ENCODE measurements around the gene AMPD2. TPM values are rescaled to one million over a fixed set of nuclear protein-coding genes. Genes with fewer than 3 reads are reported as not detected.

Gene AMPD2
- total and polyA plus RNA-seq, 2 of the 8 experiments (the other 6 are each of a cell fraction or from before 2014, with no cell fraction given) = 37.2 to 67.7 TPM

DNA sequence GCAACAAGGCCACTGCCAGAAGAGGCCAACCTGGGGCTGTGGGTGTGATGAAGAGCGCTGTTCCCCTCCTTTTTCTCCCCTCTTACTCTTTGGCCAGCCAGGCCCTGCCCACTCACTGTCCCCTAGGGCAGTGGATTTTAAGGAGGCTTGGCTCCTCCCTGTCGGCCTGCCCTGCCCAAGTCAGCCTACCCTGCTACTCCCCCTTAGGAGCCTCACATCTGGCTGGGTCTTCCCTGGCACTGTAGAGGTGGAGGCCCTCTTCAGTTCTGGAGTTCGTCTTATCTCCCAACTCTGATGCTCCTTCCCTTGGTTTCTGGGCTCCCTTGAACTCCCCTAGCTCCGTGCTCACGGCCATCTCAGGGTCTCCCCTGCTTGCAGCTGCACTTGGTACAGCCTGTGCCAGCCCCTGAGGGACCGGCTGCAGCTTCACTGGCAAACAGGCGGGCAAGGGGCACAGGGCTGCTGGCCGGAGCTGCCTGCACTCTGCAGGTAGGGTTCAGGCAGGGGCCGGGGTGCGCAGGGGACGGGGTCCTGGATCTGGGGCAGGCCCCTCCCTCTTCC, 4.0 kb downstream of the AMPD2 start:
- Histone ChIP-seq H3K79me2 (ENCODE audit: control insufficient read depth in 1 of 2, insufficient read depth in 2 of 2, low read length in 2 of 2) (peaks cover 0 to 37% of the 10 kb centered on the region in 2 experiments; a peak in 2 of 4 replicates), H4K5ac (ENCODE audit: insufficient read length, low read depth, low read length) (no peak overlapping the region), H2BK20ac (ENCODE audit: low read length) (no peak overlapping the region), H3K18ac (ENCODE audit: extremely low read depth, low read length) (no peak overlapping the region), H2BK12ac (ENCODE audit: low read depth, low read length) (0 out of 2 replicates have a peak overlapping the region, but pooled peaks have one; percentile 19), H3K14ac (ENCODE audit: insufficient read length) (no peak overlapping the region), H3K4me1 (replicated peaks in 1 of 4; ENCODE audit: control insufficient read depth in 3 of 4, insufficient read depth in 4 of 4, low read length in 3 of 4) (peaks cover 0 to 15% (median 9%) of the 10 kb centered on the region in 4 experiments; a peak in 6 of 7 replicates), H3K23ac (ENCODE audit: insufficient read length) (no peak overlapping the region), H3K4me2 (ENCODE audit: insufficient read depth in 1 of 2, low read depth in 2 of 2, low read length in 2 of 2) (no peak overlapping the region), H4K91ac (replicated peaks; ENCODE audit: insufficient read length, low read length) (no peak overlapping the region), H3K9ac (replicated peaks in 1 of 4; ENCODE audit: extremely low read depth in 1 of 4, low read depth in 3 of 4, low read length in 3 of 4) (peak overlapping the region in 1 of 4 experiments; percentile 16; a peak in 2 of 7 replicates), H3K4ac (replicated peaks; ENCODE audit: insufficient read length, low read depth, low read length) (no peak overlapping the region), H3K9me3 (ENCODE audit: insufficient read depth in 2 of 2, low read depth in 1 of 2, low read length in 1 of 2) (no peaks in the 10 kb centered on the region), H3K56ac (replicated peaks; ENCODE audit: insufficient read length, low read depth, low read length) (no peak overlapping the region), H3K27ac (ENCODE audit: low read depth, low read length) (no peak overlapping the region; the same call in 1 of the 2 replicates), H2AK5ac (ENCODE audit: low read depth, low read length) (no peak overlapping the region), H3K79me1 (ENCODE audit: low read depth, low read length) (peaks cover 17% of the 10 kb centered on the region), H4K20me1 (replicated peaks in 1 of 2; ENCODE audit: control insufficient read depth in 1 of 2, insufficient read depth in 2 of 2, low read length in 2 of 2) (peaks cover 5 to 30% of the 10 kb centered on the region in 2 experiments), H2BK120ac (replicated peaks; ENCODE audit: low read depth, low read length) (no peak overlapping the region), H2AFZ (ENCODE audit: low read length) (no peak overlapping the region), H3K23me2 (ENCODE audit: low read depth, low read length) (peaks cover 16% of the 10 kb centered on the region), H3K36me3 (ENCODE audit: control insufficient read depth in 2 of 4, insufficient read depth in 4 of 4, low read length in 3 of 4) (peaks cover 4 to 17% (median 13%) of the 10 kb centered on the region in 4 experiments; a peak in 7 of 8 replicates), H3K27me3 (replicated peaks in 1 of 4; ENCODE audit: control insufficient read depth in 3 of 4, extremely low read depth in 1 of 4, insufficient read depth in 3 of 4, low read length in 3 of 4) (no peaks in the 10 kb centered on the region), H2BK15ac (ENCODE audit: low read length) (no peak overlapping the region), H4K8ac (ENCODE audit: extremely low read depth, insufficient read depth, low read length) (no peak overlapping the region), H2BK5ac (ENCODE audit: low read depth, low read length) (no peak overlapping the region), H3K4me3 (ENCODE audit: extremely low read depth in 1 of 4, insufficient read depth in 2 of 4, low read depth in 3 of 4, low read length in 4 of 4) (no peak overlapping the region)
- WGBS, 2 experiments (ENCODE audit: extremely low coverage in 1 of 2, insufficient coverage in 1 of 2, insufficient read length in 1 of 2, insufficient replicate concordance in 2 of 2, low coverage in 1 of 2, low lambda C conversion rate in 2 of 2, missing lambda C conversion rate in 1 of 2) = 90% methylated on average over 8 of the region's 11 CpGs; no CpG with 5 or more reads in 1 of the 2 experiments
- TF ChIP-seq CREB1 (IDR thresholded peaks at IDR 0.05) (no peak), SIRT6 (IDR thresholded peaks at IDR 0.05; ENCODE audit: low read length) (no peak), EZH2 (IDR thresholded peaks at IDR 0.05; ENCODE audit: low read depth, low read length, severe bottlenecking) (no peak), EP300 (IDR thresholded peaks at IDR 0.05; ENCODE audit: borderline replicate concordance in 1 of 2, low read depth in 2 of 2, low read length in 2 of 2) (no peak), CEBPB (IDR thresholded peaks at IDR 0.05; ENCODE audit: low read depth, low read length) (no peak)
- no peak for FAIRE-seq
- peak in 1 of 2 experiments; percentile 42 for DNase-seq (ENCODE audit: low read depth in 1 of 2, low spot score in 2 of 2)
- ChIA-PET CTCF (ENCODE audit: partially characterized antibody) (interaction anchor here (0.5 to 10.4 kb wide), 16 partner anchors 9 to 360 kb away, joined by 3 to 73 read pairs (median 4); partner anchors contain the start of gene AHCYL1), POLR2A (ENCODE audit: partially characterized antibody) (interaction anchor here (1.1 to 3.0 kb wide), 5 partner anchors 9 to 361 kb away, joined by 3 to 16 read pairs (median 5); partner anchors contain the start of genes AHCYL1 and GNAI3)

All from H1 (cell line).